ENCODE results near the gene CALHM5. TPM values are rescaled to one million over a fixed set of nuclear protein-coding genes. Genes with fewer than 3 reads are reported as not detected.

CALHM5 gene
- total and polyA plus RNA-seq, 9 of the 15 experiments (the other 6 are each of a cell fraction or from before 2014, with no cell fraction given), result under 0.01 to 0.05 (median 0.02) TPM; not detected in 2

GRCh38 chr6:116562614-116563013 is 51.2 kb downstream of the CALHM5 start (continued):
- TF ChIP-seq FOXK2 (conservative IDR thresholded peaks at IDR 0.05 in 1 of 2, IDR thresholded peaks at IDR 0.05 in 1 of 2; ENCODE audit: low read depth in 2 of 2), result peak in 1 of 2 experiments; percentile 26; a peak in 1 of 4 replicates
- no peak for TF ChIP-seq KHSRP (IDR thresholded peaks at IDR 0.05)
- no peak for TF ChIP-seq NFE2 (IDR thresholded peaks at IDR 0.05; ENCODE audit: low read depth)
- peak; percentile 57; the same call in 1 of the 2 replicates for TF ChIP-seq NFIC (IDR thresholded peaks at IDR 0.05)
- TF ChIP-seq ELK3 (CRISPR knock-in tag; IDR thresholded peaks at IDR 0.05), result no peak
- no peak; the same call in 1 of the 2 replicates for TF ChIP-seq ZBTB9 (CRISPR knock-in tag; IDR thresholded peaks at IDR 0.05)
- no peak for TF ChIP-seq ZBTB17 (CRISPR knock-in tag; IDR thresholded peaks at IDR 0.05)
- no peak; the same call in 1 of the 2 replicates for TF ChIP-seq ZNF175 (CRISPR knock-in tag; IDR thresholded peaks at IDR 0.05; ENCODE audit: low read depth)
- no peak for TF ChIP-seq KDM1A (IDR thresholded peaks at IDR 0.05)
- no peak for TF ChIP-seq ZBTB12 (CRISPR knock-in tag; IDR thresholded peaks at IDR 0.05)
- no peak for TF ChIP-seq ZC3H11A (IDR thresholded peaks at IDR 0.05; ENCODE audit: low read depth, low read length)
- TF ChIP-seq TCF7 (IDR thresholded peaks at IDR 0.05; ENCODE audit: borderline replicate concordance), result 0 out of 2 replicates have a peak, but pooled peaks have one; percentile 50
- no peak for TF ChIP-seq ZFPM2 (CRISPR knock-in tag; IDR thresholded peaks at IDR 0.05)
- TF ChIP-seq SLC30A9 (CRISPR knock-in tag; IDR thresholded peaks at IDR 0.05), result no peak
- TF ChIP-seq POLR2AphosphoS5 (IDR thresholded peaks at IDR 0.05; ENCODE audit: control insufficient read depth, insufficient read depth, low read depth, low read length), result peak; percentile 36; the same call in 1 of the 2 replicates
- peak; percentile 40; the same call in 1 of the 2 replicates for TF ChIP-seq VEZF1 (CRISPR knock-in tag; IDR thresholded peaks at IDR 0.05)
- peak; percentile 77 for TF ChIP-seq CXXC5 (CRISPR knock-in tag; IDR thresholded peaks at IDR 0.05)
- TF ChIP-seq SIN3A (IDR thresholded peaks at IDR 0.05; ENCODE audit: borderline replicate concordance in 2 of 2, control insufficient read depth in 1 of 2, low read depth in 2 of 2, low read length in 2 of 2), result no peak
- TF ChIP-seq ZNF586 (CRISPR knock-in tag; conservative IDR thresholded peaks at IDR 0.05), result no peak
- TF ChIP-seq ZNF239 (CRISPR knock-in tag; IDR thresholded peaks at IDR 0.05), result no peak
- TF ChIP-seq HMBOX1 (IDR thresholded peaks at IDR 0.05), result no peak
- no peak for TF ChIP-seq ZNF324 (CRISPR knock-in tag; IDR thresholded peaks at IDR 0.05)
- no peak for TF ChIP-seq SMAD4 (CRISPR knock-in tag; conservative IDR thresholded peaks at IDR 0.05)
- TF ChIP-seq MTA3 (IDR thresholded peaks at IDR 0.05; ENCODE audit: borderline replicate concordance), result no peak
- TF ChIP-seq SMARCA4 (IDR thresholded peaks at IDR 0.05), result peak; percentile 80
